Natural killer cell treated with Interleukin-12 subunit alpha and Interleukin-12 subunit beta and Interleukin-15 and Interleukin-18, amount 100 ng/mL, for 72 hours (primary cell): ENCODE data around the gene MYRFL. TPM values are rescaled to one million over a fixed set of nuclear protein-coding genes. Genes with fewer than 3 reads are reported as not detected.
"Not testable (repeated sequence)": the region's sequence is repeated elsewhere in the genome, so short reads cannot be mapped to it uniquely, and the experiment has no call there.

Experiments
- ATAC-seq, 2 donors: fragments of 150-1000 bp; cut with Tn5 transposase in 1 of 2; sonication (Bioruptor Pico), chemical (Tn5 transposase) in 1 of 2; 2 replicates each; pipeline ENCODE4 v1.10.0; 2021
- DNase-seq: peaks from one replicate; pipeline ENCODE4 v3.0.0; 2022; ENCODE audit warnings: low spot score
- H3K27ac Mint-ChIP-seq, 2 donors: 1 replicate in 1 of 2; 2 replicates in 1 of 2; pipeline ENCODE4 v1.8.0; 2022; ENCODE audit warnings: mixed read lengths in 2 of 2, mild to moderate bottlenecking in 1 of 2, moderate library complexity in 1 of 2
- H3K27me3 Mint-ChIP-seq, 2 donors: 1 replicate in 1 of 2; 2 replicates in 1 of 2; pipeline ENCODE4 v1.8.0; 2022; ENCODE audit warnings: mixed read lengths in 2 of 2
- H3K36me3 Mint-ChIP-seq: one replicate; pipeline ENCODE4 v1.8.0; 2022; ENCODE audit warnings: mixed read lengths
- H3K4me1 Mint-ChIP-seq, 2 donors: 1 replicate in 1 of 2; 2 replicates in 1 of 2; pipeline ENCODE4 v1.8.0; 2022; ENCODE audit warnings: low read depth in 2 of 2, mixed read lengths in 2 of 2, mild to moderate bottlenecking in 1 of 2
- H3K4me3 Mint-ChIP-seq: one replicate; pipeline ENCODE4 v1.8.0; 2022; ENCODE audit warnings: mixed read lengths
- H3K9me3 Mint-ChIP-seq: 2 replicates; pipeline ENCODE4 v1.8.0; 2022; ENCODE audit warnings: mixed read lengths
- total RNA-seq, 2 donors: library from RNA; stranded (reverse); gene quantifications; one replicate each; pipeline ENCODE4 v1.2.3, GENCODE V29; 2022

MYRFL gene
- total RNA-seq, 2 donors from 2014 or later: not detected

GRCh38 chr12:69833696-69834095, 8.7 kb downstream of the MYRFL start:
- Mint-ChIP-seq H3K4me3 (no peak overlapping the region), H3K27ac (no peak overlapping the region), H3K4me1 (no peaks in the 10 kb centered on the region), H3K9me3 (no peaks in the 10 kb centered on the region), H3K27me3 (peaks cover 17 to 43% of the 10 kb centered on the region in 2 donors), H3K36me3 (no peaks in the 10 kb centered on the region)
- no peak for DNase-seq
- ATAC-seq: no peak

GRCh38 chr12:69834147-69834546, 9.1 kb downstream of the MYRFL start:
- ATAC-seq (no peak), DNase-seq (no peak)
- H3K27ac Mint-ChIP-seq: no peak overlapping the region
- no peak overlapping the region for H3K4me3 Mint-ChIP-seq
- no peaks in the 10 kb centered on the region for H3K36me3 Mint-ChIP-seq
- no peaks in the 10 kb centered on the region for H3K4me1 Mint-ChIP-seq
- H3K27me3 Mint-ChIP-seq: peaks cover 19 to 44% of the 10 kb centered on the region in 2 donors
- no peaks in the 10 kb centered on the region for H3K9me3 Mint-ChIP-seq

DNA sequence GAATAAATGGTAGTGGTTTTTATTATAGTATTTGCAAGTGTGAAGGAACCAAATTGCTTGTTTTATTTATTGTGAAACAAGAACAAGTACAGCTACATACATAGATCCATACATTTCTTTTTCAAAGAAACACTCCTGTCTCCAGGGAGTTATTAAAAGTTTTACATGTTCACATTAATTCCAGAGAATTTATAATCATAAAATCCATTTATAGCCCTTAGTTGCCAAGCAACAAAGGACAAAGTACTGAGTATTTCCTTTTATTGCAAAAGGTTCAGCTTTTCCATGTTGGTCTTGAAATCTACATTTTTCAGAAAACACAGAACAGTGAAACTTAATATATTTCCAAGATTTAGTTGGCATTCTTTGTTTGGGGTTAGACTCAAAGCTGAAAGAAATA, 9.5 kb downstream of the MYRFL start:
- Mint-ChIP-seq H3K9me3 (no peaks in the 10 kb centered on the region), H3K27me3 (peaks cover 20 to 45% of the 10 kb centered on the region in 2 donors), H3K4me3 (no peak overlapping the region), H3K27ac (no peak overlapping the region), H3K36me3 (no peaks in the 10 kb centered on the region), H3K4me1 (no peaks in the 10 kb centered on the region)
- DNase-seq (no peak), ATAC-seq (no peak)

- DNase-seq: no peak
- Mint-ChIP-seq H3K36me3 (no peaks in the 10 kb centered on the region), H3K9me3 (no peaks in the 10 kb centered on the region), H3K27ac (no peak overlapping the region), H3K4me1 (no peaks in the 10 kb centered on the region), H3K27me3 (peaks cover 21 to 50% of the 10 kb centered on the region in 2 donors), H3K4me3 (no peak overlapping the region)
- ATAC-seq: no peak
Measured at GRCh38 chr12:69835081-69835480, 10.1 kb downstream of the MYRFL start.

DNA sequence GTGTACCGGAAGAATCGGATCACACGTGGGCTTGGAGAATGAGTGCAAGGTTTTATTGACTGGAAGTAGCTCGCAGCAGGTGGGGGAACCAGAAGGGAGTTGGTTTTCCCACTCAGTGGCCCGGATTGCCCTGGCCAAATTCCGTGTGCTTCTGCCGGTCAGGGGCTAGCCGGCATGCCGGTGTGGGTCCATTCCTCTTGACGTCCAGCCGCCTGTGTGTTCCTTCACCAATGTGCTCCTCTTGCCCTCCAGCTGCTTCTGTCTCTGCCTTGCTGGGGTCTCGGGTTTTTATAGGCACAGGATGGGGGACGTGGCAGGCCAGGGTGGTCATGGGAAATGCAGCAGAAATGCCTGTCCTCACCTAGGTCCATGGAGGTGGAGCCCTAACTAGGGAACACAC, 11.0 kb downstream of the MYRFL start:
- H3K9me3 Mint-ChIP-seq: no peaks in the 10 kb centered on the region
- H3K27me3 Mint-ChIP-seq: peaks cover 26 to 57% of the 10 kb centered on the region in 2 donors
- H3K27ac Mint-ChIP-seq: no peak overlapping the region
- no peak for DNase-seq
- no peak for ATAC-seq
- H3K4me3 Mint-ChIP-seq: no peak overlapping the region
- H3K36me3 Mint-ChIP-seq: no peaks in the 10 kb centered on the region
- H3K4me1 Mint-ChIP-seq: no peaks in the 10 kb centered on the region

DNA sequence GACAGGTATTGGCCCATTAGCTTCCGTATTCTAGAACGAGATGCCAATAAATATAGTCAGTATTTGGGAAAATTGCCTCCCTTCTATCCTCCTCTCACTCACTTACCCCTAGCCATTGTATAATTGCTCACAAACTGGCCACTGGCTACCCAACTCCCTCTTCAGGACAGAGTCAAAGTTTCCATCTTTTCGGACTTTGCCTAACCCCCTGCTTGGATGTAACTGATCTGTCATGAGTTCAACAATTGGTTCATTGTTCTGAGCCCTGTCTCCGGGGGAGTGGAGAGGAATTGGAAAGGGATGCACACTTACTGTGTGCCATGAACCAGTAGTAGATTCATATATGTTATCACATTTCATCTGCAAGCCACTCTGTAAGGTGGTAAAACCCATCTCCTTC, 12.2 kb downstream of the MYRFL start:
- peaks cover 29 to 49% of the 10 kb centered on the region in 2 donors for H3K27me3 Mint-ChIP-seq
- no peaks in the 10 kb centered on the region for H3K9me3 Mint-ChIP-seq
- no peaks in the 10 kb centered on the region for H3K36me3 Mint-ChIP-seq
- DNase-seq (no peak), ATAC-seq (no peak)
- no peak overlapping the region for H3K27ac Mint-ChIP-seq
- no peaks in the 10 kb centered on the region for H3K4me1 Mint-ChIP-seq
- no peak overlapping the region for H3K4me3 Mint-ChIP-seq

GRCh38 chr12:69837657-69838415, 12.8 kb downstream of the MYRFL start:
- Mint-ChIP-seq H3K9me3 (no peaks in the 10 kb centered on the region), H3K4me1 (no peaks in the 10 kb centered on the region), H3K4me3 (no peak overlapping the region), H3K36me3 (no peaks in the 10 kb centered on the region), H3K27ac (no peak overlapping the region), H3K27me3 (peaks cover 23 to 46% of the 10 kb centered on the region in 2 donors)
- DNase-seq: no peak
- no peak for ATAC-seq

GRCh38 chr12:69840727-69841126, 15.7 kb downstream of the MYRFL start:
- ATAC-seq (no peak), DNase-seq (no peak)
- Mint-ChIP-seq H3K27me3 (peaks cover 23 to 41% of the 10 kb centered on the region in 2 donors), H3K4me3 (no peak overlapping the region), H3K4me1 (no peaks in the 10 kb centered on the region), H3K36me3 (no peaks in the 10 kb centered on the region), H3K9me3 (no peaks in the 10 kb centered on the region), H3K27ac (no peak overlapping the region)

DNA sequence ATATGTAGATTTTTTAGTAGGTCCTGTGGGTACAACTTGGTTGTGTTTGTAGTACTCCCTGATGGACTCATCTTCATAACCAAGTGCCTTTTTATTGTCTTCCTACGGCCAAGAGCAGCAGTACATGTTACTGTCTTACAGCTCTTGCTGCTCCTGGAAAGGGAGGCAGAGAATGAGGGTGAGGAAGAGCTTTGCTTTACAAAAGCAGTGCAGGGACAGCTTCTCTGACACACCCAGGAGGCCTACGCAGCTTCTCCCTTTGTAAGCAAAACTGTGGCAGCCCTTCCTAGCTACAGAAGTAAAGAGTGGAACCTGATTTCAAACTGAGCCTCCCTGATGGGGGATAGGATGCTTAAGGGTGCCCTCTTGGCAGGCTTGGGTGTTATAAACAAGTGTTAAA, 18.6 kb downstream of the MYRFL start:
- H3K36me3 Mint-ChIP-seq: no peaks in the 10 kb centered on the region
- H3K4me1 Mint-ChIP-seq: no peaks in the 10 kb centered on the region
- no peak overlapping the region for H3K4me3 Mint-ChIP-seq
- ATAC-seq: no peak
- no peaks in the 10 kb centered on the region for H3K9me3 Mint-ChIP-seq
- peaks cover 16 to 26% of the 10 kb centered on the region in 2 donors for H3K27me3 Mint-ChIP-seq
- no peak overlapping the region for H3K27ac Mint-ChIP-seq
- DNase-seq: no peak

- no peaks in the 10 kb centered on the region for H3K4me1 Mint-ChIP-seq
- DNase-seq (no peak), ATAC-seq (peak in 1 of 2 donors; percentile 32)
- no peaks in the 10 kb centered on the region for H3K36me3 Mint-ChIP-seq
- H3K27me3 Mint-ChIP-seq: peaks cover 14 to 25% of the 10 kb centered on the region in 2 donors
- H3K4me3 Mint-ChIP-seq: no peak overlapping the region
- H3K27ac Mint-ChIP-seq: no peak overlapping the region
- no peaks in the 10 kb centered on the region for H3K9me3 Mint-ChIP-seq
Measured at GRCh38 chr12:69844416-69844815, 19.4 kb downstream of the MYRFL start.

- ATAC-seq: peak in 1 of 2 donors; percentile 24
- no peaks in the 10 kb centered on the region for H3K36me3 Mint-ChIP-seq
- no peaks in the 10 kb centered on the region for H3K9me3 Mint-ChIP-seq
- H3K27me3 Mint-ChIP-seq: peaks cover 14 to 21% of the 10 kb centered on the region in 2 donors
- no peaks in the 10 kb centered on the region for H3K4me1 Mint-ChIP-seq
- H3K4me3 Mint-ChIP-seq: no peak overlapping the region
- no peak overlapping the region for H3K27ac Mint-ChIP-seq
- DNase-seq: no peak
Measured at GRCh38 chr12:69844836-69845235, 19.8 kb downstream of the MYRFL start.

DNA sequence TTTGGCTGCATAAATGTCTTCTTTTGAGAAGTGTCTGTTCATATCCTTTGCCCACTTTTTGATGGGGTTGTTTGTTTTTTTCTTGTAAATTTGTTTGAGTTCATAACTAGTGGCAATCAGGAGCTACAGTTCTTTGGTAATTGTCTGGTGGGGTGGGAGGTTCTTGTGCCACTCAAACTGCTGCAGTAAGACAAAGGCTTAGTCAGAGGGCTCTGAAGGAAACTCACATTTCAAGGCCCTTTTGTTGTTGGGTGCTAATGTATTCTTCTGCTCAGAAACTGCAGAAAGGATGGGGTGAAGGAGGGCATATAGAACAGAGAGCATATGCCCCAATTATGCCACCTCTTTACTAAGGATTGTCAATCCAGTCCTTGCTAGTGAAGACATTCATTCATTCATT, 21.9 kb downstream of the MYRFL start:
- H3K27ac Mint-ChIP-seq: no peak overlapping the region
- no peaks in the 10 kb centered on the region for H3K36me3 Mint-ChIP-seq
- H3K9me3 Mint-ChIP-seq: no peaks in the 10 kb centered on the region
- no peak overlapping the region for H3K4me3 Mint-ChIP-seq
- DNase-seq (no peak), ATAC-seq (no peak)
- H3K27me3 Mint-ChIP-seq: peaks cover 4 to 18% of the 10 kb centered on the region in 2 donors
- H3K4me1 Mint-ChIP-seq: no peaks in the 10 kb centered on the region

DNA sequence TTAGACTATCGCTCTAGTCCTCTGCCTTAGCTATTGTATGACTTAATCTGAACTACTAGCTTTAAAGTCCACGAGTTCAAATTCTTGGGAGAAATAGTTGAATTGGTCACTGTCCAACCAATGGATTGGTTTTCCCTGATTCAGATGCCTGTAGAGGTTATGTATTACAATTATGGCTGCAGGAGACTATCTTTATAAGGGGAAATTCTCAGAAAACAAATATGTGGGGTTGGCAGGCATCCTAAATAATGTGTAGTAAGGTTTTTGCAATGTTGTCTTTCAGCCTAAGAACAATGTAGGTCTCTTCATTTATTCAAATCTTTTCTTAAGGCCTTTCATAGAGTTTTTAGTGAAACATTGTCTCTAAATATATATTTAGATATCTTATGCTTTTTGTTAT, 26.9 kb downstream of the MYRFL start:
- no peaks in the 10 kb centered on the region for H3K9me3 Mint-ChIP-seq
- ATAC-seq (no peak), DNase-seq (no peak)
- no peaks in the 10 kb centered on the region for H3K4me1 Mint-ChIP-seq
- no peak overlapping the region for H3K27ac Mint-ChIP-seq
- H3K36me3 Mint-ChIP-seq: no peaks in the 10 kb centered on the region
- no peak overlapping the region for H3K4me3 Mint-ChIP-seq
- peaks cover 3 to 13% of the 10 kb centered on the region in 2 donors for H3K27me3 Mint-ChIP-seq

- not testable (repeated sequence) for DNase-seq, H3K27ac Mint-ChIP-seq, H3K4me3 Mint-ChIP-seq, H3K4me1 Mint-ChIP-seq, H3K36me3 Mint-ChIP-seq, ATAC-seq, H3K9me3 Mint-ChIP-seq
- peaks cover 3 to 13% of the 10 kb centered on the region in 2 donors for H3K27me3 Mint-ChIP-seq
Measured at GRCh38 chr12:69853176-69853961, 28.3 kb downstream of the MYRFL start.
